Measurements from ENCODE around the gene FRRS1L. TPM values are rescaled to one million over a fixed set of nuclear protein-coding genes. Genes with fewer than 3 reads are reported as not detected.

Gene FRRS1L
- total RNA-seq, 1 donor from 2014 or later = 0.81 TPM

GRCh38 chr9:109085510-109085909 lies 81.5 kb downstream of the FRRS1L start:
- DNase-seq (ENCODE audit: low spot score) = no peak
- intact Hi-C loops (cut with DNase I) = no loop called here

- no peak for DNase-seq (ENCODE audit: low spot score)
- intact Hi-C loops (cut with DNase I) = no loop called here
Measured at GRCh38 chr9:109083813-109084405, 83.1 kb downstream of the FRRS1L start.

GRCh38 chr9:109083141-109083540 lies 83.9 kb downstream of the FRRS1L start:
- intact Hi-C loops (cut with DNase I) = no loop called here
- no peak for DNase-seq (ENCODE audit: low spot score)

GRCh38 chr9:109082091-109082620 lies 84.9 kb downstream of the FRRS1L start:
- intact Hi-C loops (cut with DNase I) = no loop called here

More at GRCh38 chr9:109082091-109082620, 84.9 kb downstream of the FRRS1L start:
- DNase-seq (ENCODE audit: low spot score) = no peak

Other genes with a start within 250 kb of the FRRS1L start
- 24.2 TPM for gene ELP1, start 233.1 kb downstream of the FRRS1L start, total RNA-seq
- 11.1 TPM for gene ABITRAM, start 232.8 kb downstream of the FRRS1L start, total RNA-seq
- 72.8 TPM for gene CTNNAL1, start 153.8 kb downstream of the FRRS1L start, total RNA-seq
- 73.7 TPM for gene TMEM245, start 47.3 kb downstream of the FRRS1L start, total RNA-seq
- gene EPB41L4B, start 153.8 kb upstream of the FRRS1L start, total RNA-seq = 1.5 TPM

Measured in cardiac septum (tissue), 1 donor.